ENCODE measurements around the gene ST6GALNAC3.

The ST6GALNAC3 gene

DNA sequence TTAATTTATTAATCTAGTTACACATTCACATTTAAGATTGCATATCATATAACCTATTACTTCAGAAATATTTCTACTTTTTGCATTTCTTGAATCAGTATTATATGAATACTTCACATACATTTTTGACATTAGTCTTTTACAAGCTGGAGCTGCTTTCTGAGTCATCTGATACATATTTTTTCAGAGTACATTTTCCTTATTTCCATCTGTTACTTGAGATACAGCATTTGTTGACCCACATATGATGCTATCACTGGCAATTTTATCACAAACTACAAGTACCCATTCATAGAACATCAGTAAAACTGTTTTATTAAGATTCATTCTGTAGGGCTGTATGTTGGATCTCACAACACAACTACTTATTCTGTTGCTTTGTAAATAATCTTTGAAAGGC lies 425.6 kb downstream of the ST6GALNAC3 start:
- no peak for TF ChIP-seq CTCF (IDR thresholded peaks at IDR 0.05; ENCODE audit: insufficient read depth, low read length, missing control alignments)
- H3K4me3 ChIP-seq (ENCODE audit: low read depth, low read length): no peak overlapping the region
- CTCF ChIA-PET: interaction anchor here (0.8 kb wide), 1 partner anchor 169 kb away, joined by 3 read pairs; no protein-coding TSS in a partner anchor
- POLR2A ChIA-PET: no interaction called here
- no peak for DNase-seq (ENCODE audit: low read depth, low spot score)

- CTCF ChIA-PET: interaction anchor here (0.8 kb wide), 1 partner anchor 170 kb away, joined by 3 read pairs; no protein-coding TSS in a partner anchor
Measured at GRCh38 chr1:76501136-76501535, 426.6 kb downstream of the ST6GALNAC3 start.

GRCh38 chr1:76501586-76502219 lies 427.2 kb downstream of the ST6GALNAC3 start:
- no peak for DNase-seq (ENCODE audit: low read depth, low spot score)
- CTCF ChIA-PET: no interaction called here
- POLR2A ChIA-PET: interaction anchor here (0.6 kb wide), 1 partner anchor 36 kb away, joined by 3 read pairs; no protein-coding TSS in a partner anchor

More at GRCh38 chr1:76501136-76501535, 426.6 kb downstream of the ST6GALNAC3 start:
- no peak for TF ChIP-seq CTCF (IDR thresholded peaks at IDR 0.05; ENCODE audit: insufficient read depth, low read length, missing control alignments)
- no peak overlapping the region for H3K4me3 ChIP-seq (ENCODE audit: low read depth, low read length)
- POLR2A ChIA-PET: interaction anchor here (0.6 kb wide), 1 partner anchor 36 kb away, joined by 3 read pairs; no protein-coding TSS in a partner anchor
- no peak for DNase-seq (ENCODE audit: low read depth, low spot score)

DNA sequence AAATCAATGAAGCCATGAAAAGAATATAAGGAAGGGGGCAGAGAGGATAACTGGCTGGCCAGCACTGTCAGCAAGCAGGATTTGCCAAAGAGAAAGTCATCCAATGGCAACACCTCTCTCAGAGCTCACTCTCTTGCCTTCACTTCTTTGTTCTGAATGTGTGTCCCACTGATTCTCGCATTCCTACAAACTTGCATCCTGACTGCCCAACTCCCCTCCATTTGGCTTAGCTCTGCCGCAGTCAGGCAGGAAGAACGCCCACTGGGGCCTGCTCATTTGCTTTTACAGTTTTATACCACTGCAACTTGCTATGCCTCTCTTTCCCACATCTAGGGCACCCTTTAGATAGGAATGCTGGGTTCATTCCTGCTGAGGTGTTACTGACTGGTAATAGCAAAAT lies 428.6 kb downstream of the ST6GALNAC3 start:
- H3K4me3 ChIP-seq (ENCODE audit: low read depth, low read length): no peak overlapping the region
- no peak for DNase-seq (ENCODE audit: low read depth, low spot score)
- POLR2A ChIA-PET: no interaction called here
- CTCF ChIA-PET: no interaction called here
- no peak for TF ChIP-seq CTCF (IDR thresholded peaks at IDR 0.05; ENCODE audit: insufficient read depth, low read length, missing control alignments)

More at GRCh38 chr1:76501586-76502219, 427.2 kb downstream of the ST6GALNAC3 start:
- no peak overlapping the region for H3K4me3 ChIP-seq (ENCODE audit: low read depth, low read length)
- no peak for TF ChIP-seq CTCF (IDR thresholded peaks at IDR 0.05; ENCODE audit: insufficient read depth, low read length, missing control alignments)

GRCh38 chr1:76503736-76504135 lies 429.2 kb downstream of the ST6GALNAC3 start:
- TF ChIP-seq CTCF (IDR thresholded peaks at IDR 0.05; ENCODE audit: insufficient read depth, low read length, missing control alignments): no peak
- ChIA-PET POLR2A (no interaction called here), CTCF (no interaction called here)
- H3K4me3 ChIP-seq (ENCODE audit: low read depth, low read length): no peak overlapping the region
- no peak for DNase-seq (ENCODE audit: low read depth, low spot score)

- DNase-seq (ENCODE audit: low read depth, low spot score): no peak
- POLR2A ChIA-PET: no interaction called here
- CTCF ChIA-PET: no interaction called here
- no peak overlapping the region for H3K4me3 ChIP-seq (ENCODE audit: low read depth, low read length)
- TF ChIP-seq CTCF (IDR thresholded peaks at IDR 0.05; ENCODE audit: insufficient read depth, low read length, missing control alignments): no peak
Measured at GRCh38 chr1:76507376-76507775, 432.8 kb downstream of the ST6GALNAC3 start.

Data from AG04449 (cell line).